Nephron progenitor cell (in vitro differentiated cells): ENCODE measurements around the gene CFAP74.

Experiments used
- DNase-seq: peaks from one replicate; pipeline ENCODE4 v3.0.0; 2021
- H3K27ac Mint-ChIP-seq: 2 replicates; pipeline ENCODE4 v1.8.0; 2021; ENCODE audit warnings: mild to moderate bottlenecking, moderate library complexity, mixed read lengths
- H3K27me3 Mint-ChIP-seq: 2 replicates; pipeline ENCODE4 v1.8.0; 2021; ENCODE audit warnings: mild to moderate bottlenecking, low read depth, mixed read lengths; ENCODE audit not compliant: poor library complexity
- H3K36me3 Mint-ChIP-seq: 2 replicates; pipeline ENCODE4 v1.8.0; 2021; ENCODE audit warnings: low read depth, mixed read lengths
- H3K4me1 Mint-ChIP-seq: 2 replicates; pipeline ENCODE4 v1.8.0; 2021; ENCODE audit warnings: mixed read lengths
- H3K4me3 Mint-ChIP-seq: 2 replicates; pipeline ENCODE4 v1.8.0; 2021; ENCODE audit warnings: mild to moderate bottlenecking, moderate library complexity, mixed read lengths
- H3K9me3 Mint-ChIP-seq: 2 replicates; pipeline ENCODE4 v1.8.0; 2021; ENCODE audit warnings: mild to moderate bottlenecking, moderate library complexity, mixed read lengths
- TF ChIP-seq, protein P1 (sequence below): fragments of 200-600 bp; sonication (generic); IDR thresholded peaks from 2 replicates; pipeline ENCODE4 v1.5.0; 2021; ENCODE audit warnings: antibody characterized with exemption

The CFAP74 gene

DNA sequence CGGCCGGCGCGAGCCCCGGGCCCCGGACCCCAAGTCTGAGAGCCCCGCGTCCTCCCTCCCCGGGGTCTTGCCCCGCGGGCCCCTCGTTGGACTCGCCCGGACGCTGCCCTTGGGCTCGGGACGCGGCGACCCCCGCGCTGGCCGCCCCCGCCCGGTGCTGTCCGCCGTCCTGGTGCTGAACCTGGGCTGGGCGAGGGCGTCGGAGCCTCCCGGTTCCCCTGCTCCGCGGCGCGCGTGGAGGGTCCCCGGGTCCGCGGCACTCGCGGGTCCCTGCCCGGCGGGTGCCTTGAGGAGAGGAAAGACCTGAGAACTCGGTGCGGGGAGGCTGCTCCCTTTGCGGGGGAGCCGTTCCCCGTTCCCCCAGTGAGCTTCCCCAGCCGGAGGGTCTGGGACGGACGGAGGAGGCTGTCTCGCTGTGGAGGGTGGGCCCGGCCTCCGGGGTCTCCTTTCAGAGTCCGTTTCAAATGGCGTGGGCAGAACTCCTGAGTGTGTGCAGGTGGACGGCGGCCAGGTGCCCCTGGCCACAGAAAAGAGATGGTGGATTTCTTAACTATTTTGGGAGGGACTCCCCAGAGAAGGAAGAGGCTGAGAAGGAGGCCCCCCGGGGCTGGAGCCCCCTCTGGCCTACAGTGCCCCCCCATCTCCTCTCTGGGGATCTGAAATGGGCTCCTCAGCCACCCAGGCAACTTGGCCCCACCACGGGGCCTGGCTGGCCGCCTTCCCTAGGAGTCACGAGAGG is 16.2 kb upstream of the CFAP74 start:
- peak; percentile 86 for DNase-seq
- TF ChIP-seq, protein P1, sequence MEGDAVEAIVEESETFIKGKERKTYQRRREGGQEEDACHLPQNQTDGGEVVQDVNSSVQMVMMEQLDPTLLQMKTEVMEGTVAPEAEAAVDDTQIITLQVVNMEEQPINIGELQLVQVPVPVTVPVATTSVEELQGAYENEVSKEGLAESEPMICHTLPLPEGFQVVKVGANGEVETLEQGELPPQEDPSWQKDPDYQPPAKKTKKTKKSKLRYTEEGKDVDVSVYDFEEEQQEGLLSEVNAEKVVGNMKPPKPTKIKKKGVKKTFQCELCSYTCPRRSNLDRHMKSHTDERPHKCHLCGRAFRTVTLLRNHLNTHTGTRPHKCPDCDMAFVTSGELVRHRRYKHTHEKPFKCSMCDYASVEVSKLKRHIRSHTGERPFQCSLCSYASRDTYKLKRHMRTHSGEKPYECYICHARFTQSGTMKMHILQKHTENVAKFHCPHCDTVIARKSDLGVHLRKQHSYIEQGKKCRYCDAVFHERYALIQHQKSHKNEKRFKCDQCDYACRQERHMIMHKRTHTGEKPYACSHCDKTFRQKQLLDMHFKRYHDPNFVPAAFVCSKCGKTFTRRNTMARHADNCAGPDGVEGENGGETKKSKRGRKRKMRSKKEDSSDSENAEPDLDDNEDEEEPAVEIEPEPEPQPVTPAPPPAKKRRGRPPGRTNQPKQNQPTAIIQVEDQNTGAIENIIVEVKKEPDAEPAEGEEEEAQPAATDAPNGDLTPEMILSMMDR: no peak
- no peak overlapping the region for H3K27ac Mint-ChIP-seq
- no peak overlapping the region for H3K4me3 Mint-ChIP-seq
- peaks cover 10% of the 10 kb centered on the region for H3K4me1 Mint-ChIP-seq
- H3K27me3 Mint-ChIP-seq: peaks cover 77% of the 10 kb centered on the region
- no peaks in the 10 kb centered on the region for H3K9me3 Mint-ChIP-seq
- no peaks in the 10 kb centered on the region for H3K36me3 Mint-ChIP-seq

DNA sequence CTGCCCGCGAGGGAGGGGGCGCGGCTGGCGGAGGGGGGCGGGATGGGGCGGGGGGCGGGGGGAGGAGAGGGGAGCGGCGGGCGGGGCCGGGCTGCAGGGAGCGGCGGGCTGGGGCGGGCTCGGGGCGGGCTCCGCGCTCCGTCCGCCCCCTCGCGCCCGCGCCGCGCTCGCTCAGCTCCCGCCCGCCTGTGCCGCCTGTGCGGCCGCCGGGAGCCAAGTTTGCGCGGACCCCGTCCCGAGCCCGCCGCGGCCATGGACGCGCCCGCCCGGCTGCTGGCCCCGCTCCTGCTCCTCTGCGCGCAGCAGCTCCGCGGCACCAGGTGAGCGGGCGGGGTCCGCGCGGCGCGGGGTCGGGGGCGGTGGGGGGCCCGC is 15.6 kb upstream of the CFAP74 start, which contains the start of gene GABRD:
Gene GABRD, plus strand, starts transcription at position 174 of the 372 bp plus-strand sequence. Its CDS starts 79 bp downstream, at position 253.
- H3K27ac Mint-ChIP-seq: no peak within 1 kb of the TSS
- no peaks in the 10 kb centered on the region for H3K36me3 Mint-ChIP-seq
- H3K9me3 Mint-ChIP-seq: no peaks in the 10 kb centered on the region
- H3K4me3 Mint-ChIP-seq: peak within 1 kb of the TSS; percentile 79
- H3K4me1 Mint-ChIP-seq: peaks cover 10% of the 10 kb centered on the region
- H3K27me3 Mint-ChIP-seq: peaks cover 82% of the 10 kb centered on the region
- TF ChIP-seq, protein P1: no peak
- peak; percentile 63 for DNase-seq

DNA sequence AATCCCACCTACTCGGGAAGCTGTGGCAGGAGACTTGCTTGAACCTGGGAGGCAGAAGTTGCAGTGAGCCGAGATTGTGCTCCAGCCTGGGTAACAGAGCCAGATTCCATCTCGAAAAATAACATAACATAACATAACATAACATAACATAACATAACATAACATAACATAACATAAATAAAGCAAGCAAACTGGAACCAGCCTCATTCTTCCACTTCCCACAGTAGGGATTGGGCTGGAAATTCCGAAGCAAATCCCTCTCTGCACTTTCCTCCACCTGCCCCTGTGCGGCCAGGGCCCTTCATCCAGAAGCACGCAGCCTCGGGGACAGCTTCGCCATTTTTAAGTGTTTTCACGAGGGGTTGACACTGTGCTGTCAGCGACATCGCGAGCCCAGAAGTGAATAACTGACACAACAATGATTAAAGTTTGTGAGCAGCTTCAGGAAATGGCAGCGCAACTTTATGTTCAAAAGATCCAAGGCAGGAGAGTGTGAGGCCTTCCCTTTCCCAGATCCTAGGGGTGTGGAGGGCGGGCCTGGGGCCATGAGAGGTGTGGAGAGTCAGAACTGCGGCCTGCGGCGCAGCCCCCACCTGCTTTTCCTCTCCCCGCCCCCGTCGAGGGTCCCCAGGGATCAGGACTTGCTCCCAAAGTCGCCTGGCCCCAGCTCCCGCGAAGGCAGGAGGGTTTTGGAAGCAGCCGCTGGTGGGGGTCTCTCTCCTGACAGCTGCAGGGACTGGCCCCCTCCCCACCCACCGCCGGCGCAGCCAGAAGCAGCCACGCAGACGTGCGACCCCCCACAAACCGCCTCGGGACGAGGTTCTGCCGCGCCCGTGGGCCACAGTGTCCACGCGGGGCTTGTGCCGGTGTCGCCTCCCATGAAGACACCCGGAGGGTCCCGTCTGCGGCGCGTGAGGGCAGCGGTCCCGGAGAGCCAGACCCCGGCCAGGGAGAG is 14.9 kb upstream of the CFAP74 start:
- peaks cover 10% of the 10 kb centered on the region for H3K4me1 Mint-ChIP-seq
- DNase-seq: peak; percentile 35
- peak overlapping the region; percentile 79 for H3K4me3 Mint-ChIP-seq
- TF ChIP-seq, protein P1: no peak
- H3K36me3 Mint-ChIP-seq: no peaks in the 10 kb centered on the region
- H3K27me3 Mint-ChIP-seq: peaks cover 86% of the 10 kb centered on the region
- no peaks in the 10 kb centered on the region for H3K9me3 Mint-ChIP-seq
- H3K27ac Mint-ChIP-seq: no peak overlapping the region

DNA sequence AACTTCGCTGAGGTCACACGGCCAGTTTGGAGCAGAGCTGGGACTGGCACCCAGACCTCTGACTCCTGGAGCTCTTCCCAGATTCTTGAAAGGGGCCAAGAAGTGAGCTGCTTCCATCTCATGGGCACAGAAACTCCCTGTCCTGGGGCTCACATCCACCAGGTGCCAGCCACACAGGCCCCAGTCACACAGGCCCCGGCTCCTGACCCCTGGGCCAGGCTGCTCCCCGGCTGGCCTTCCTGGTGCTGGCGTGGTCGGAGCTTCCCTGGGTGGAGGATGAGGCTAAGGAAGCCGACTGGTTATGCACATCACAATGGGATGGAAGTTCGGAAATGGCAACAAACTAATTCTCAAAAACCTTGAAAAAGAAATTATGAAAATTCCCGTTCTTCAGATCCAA is 12.5 kb upstream of the CFAP74 start:
- H3K4me3 Mint-ChIP-seq: no peak overlapping the region
- DNase-seq: no peak
- peaks cover 10% of the 10 kb centered on the region for H3K4me1 Mint-ChIP-seq
- H3K36me3 Mint-ChIP-seq: no peaks in the 10 kb centered on the region
- no peak overlapping the region for H3K27ac Mint-ChIP-seq
- H3K9me3 Mint-ChIP-seq: no peaks in the 10 kb centered on the region
- peaks cover 80% of the 10 kb centered on the region for H3K27me3 Mint-ChIP-seq
- TF ChIP-seq, protein P1: no peak

DNA sequence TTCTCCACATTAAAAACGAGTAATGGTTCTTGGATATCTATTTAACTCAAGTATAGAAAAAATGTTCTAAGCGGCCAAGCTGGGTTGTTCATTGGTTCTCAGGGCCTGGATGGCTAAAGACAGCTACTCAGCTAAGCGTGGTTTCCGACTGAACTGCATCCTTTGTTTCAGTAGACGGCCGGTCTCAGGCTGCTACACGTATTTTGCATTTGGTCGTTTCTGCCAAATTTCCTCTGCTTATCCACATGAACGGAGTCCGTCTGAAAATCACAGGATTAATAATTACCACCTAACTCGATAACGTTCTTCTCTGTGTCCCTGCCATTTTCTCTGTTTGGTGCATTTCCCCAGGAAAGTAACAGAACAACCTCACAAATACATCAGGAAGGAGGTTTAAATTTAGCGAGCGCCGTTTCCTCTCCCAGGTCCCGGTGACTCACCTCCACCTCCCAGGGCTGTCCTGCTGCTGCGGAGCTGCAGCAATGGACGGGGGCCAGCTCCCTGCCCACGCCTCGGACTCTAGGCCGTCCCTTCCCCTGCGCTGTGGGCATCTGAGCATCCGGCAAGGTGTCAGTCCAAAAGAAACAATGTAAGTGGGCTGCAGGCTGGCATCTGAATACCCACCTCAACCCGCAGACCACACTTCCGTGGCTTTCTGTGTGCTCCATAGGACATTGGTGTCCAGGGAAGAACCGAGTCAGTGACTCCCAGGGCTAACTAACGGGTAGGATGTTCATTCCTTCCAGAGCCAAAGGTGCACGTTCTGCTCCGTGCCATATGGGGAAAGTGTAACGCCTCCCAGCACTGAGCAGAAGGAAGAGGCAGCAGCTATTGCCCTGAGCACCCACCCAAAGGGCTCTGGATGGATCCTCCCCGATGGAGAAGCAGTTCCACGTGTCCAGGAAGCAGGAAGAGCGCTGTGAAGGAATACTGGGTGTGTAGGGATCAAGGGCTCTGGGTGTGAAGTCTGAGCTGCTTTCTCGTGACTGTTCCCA is 11.5 kb upstream of the CFAP74 start:
- Mint-ChIP-seq H3K4me3 (no peak overlapping the region), H3K9me3 (no peaks in the 10 kb centered on the region), H3K27ac (no peak overlapping the region), H3K4me1 (peaks cover 10% of the 10 kb centered on the region), H3K36me3 (no peaks in the 10 kb centered on the region), H3K27me3 (peaks cover 72% of the 10 kb centered on the region)
- TF ChIP-seq, protein P1: no peak
- no peak for DNase-seq
